OCI-LY3 (cell line): ENCODE results near the gene STON2.

Source experiments
- CTCF ChIP-seq: fragments of 200-600, 300-600 bp; sonication (generic); IDR thresholded peaks from 2 replicates; pipeline ENCODE4 v1.5.1; 2014; ENCODE audit warnings: antibody characterized with exemption, low read length, low read depth
- EZH2phosphoT487 ChIP-seq: fragments of 200-600 bp; shearing (Covaris generic); IDR thresholded peaks from 2 replicates; pipeline ENCODE4 v1.6.1; 2018; ENCODE audit warnings: antibody characterized with exemption, mixed run types, low read depth

- TF ChIP-seq CTCF (no peak), EZH2phosphoT487 (no peak)
Observed at GRCh38 chr14:81390696-81391095, 9.4 kb downstream of the STON2 start.
